Pancreas (tissue), 10 donors: ENCODE results near the gene CFAP74. TPM values are rescaled to one million over a fixed set of nuclear protein-coding genes. Genes with fewer than 3 reads are reported as not detected.

ENCODE experiments used
- ATAC-seq, 4 donors: fragments of 200-7000 bp; cut with Tn5 transposase; one replicate each; pipeline versions ENCODE4 v1.8.0 to v1.9.1; 2020; ENCODE audit warnings: mild to moderate bottlenecking in 4 of 4, moderate library complexity in 4 of 4
- DNase-seq, 6 donors: peaks; one replicate each; pipeline ENCODE4 v3.0.0-alpha.2; 2020
- FAIRE-seq: peaks from 2 replicates; lab custom pipeline; 2012; peaks lifted over from hg19 to GRCh38; lab: Jason Lieb, UNC
- H3K27ac ChIP-seq, 4 donors: fragments of 200-600 bp; sonication (generic); 1 replicate in 3 of 4; 2 replicates in 1 of 4; pipeline versions ENCODE4 v1.5.0 to v1.8.0; 2020
- H3K27me3 ChIP-seq, 4 donors: fragments of 200-600 bp; one replicate each; pipeline ENCODE4 v1.8.0; 2021
- H3K36me3 ChIP-seq, 3 donors: fragments of 200-600 bp; sonication (generic) in 1 of 3; one replicate each; pipeline versions ENCODE4 v1.5.0 to v1.8.0; 2020 to 2021
- H3K4me1 ChIP-seq, 3 donors: fragments of 200-600 bp; one replicate each; pipeline ENCODE4 v1.8.0; 2021
- H3K4me3 ChIP-seq, 4 donors: fragments of 200-600 bp; sonication (generic) in 2 of 4; one replicate each; pipeline versions ENCODE4 v1.5.0 to v1.8.0; 2020 to 2021
- H3K9me3 ChIP-seq, 4 donors: fragments of 200-600 bp; one replicate each; pipeline ENCODE4 v1.8.0; 2021
- WGBS, 2 donors: extraction: QIAGEN DNeasy Blood & Tissue Kit; methylation state at CpG; one replicate each; pipeline ENCODE4 v1.1.7; 2013; 5-methylcytosine and 5-hydroxymethylcytosine counted together
- intact Hi-C, 3 donors: fragments of 100-400 bp; cut with DNase I; formaldehyde crosslinking; loops; one replicate each; pipeline versions ENCODE4 v1.11.1 to v1.14.2; 2022
- polyA plus RNA-seq, 2 donors: library from polyadenylated mRNA; stranded (reverse); fragments of 200-250 nt; gene quantifications; one replicate each; pipeline ENCODE4 v1.2.3, GENCODE V29; 2013
- total RNA-seq, 6 donors: library from RNA; stranded (reverse); fragmentation: NEBNext Ultra II Directional in 4 of 6; extraction: Animal tissue kit (Norgen Biotek cat#: 25700) in 4 of 6; gene quantifications; one replicate each; pipeline versions ENCODE4 v1.2.1 to v1.2.4, GENCODE V29; 2021 to 2023
- TF ChIP-seq, protein P1 (sequence below), 4 donors: fragments of 200-600 bp; sonication (generic) in 3 of 4; IDR thresholded peaks; one replicate each; pipeline versions ENCODE4 v1.5.0 to v1.8.0; 2021; ENCODE audit warnings: antibody characterized with exemption in 4 of 4
- donor health status: healthy with polysubstance abuse.
- donor health status: DM: no; HTN: no; CAD: no; lungs with moderate emphysema.
- donor health status: DM: no; HTN: no; CAD: no.
- donor health status: control.
- donor health status: control.
- donor health status: Bipolar disorder and iron deficiency.
- donor health status: DM: yes; HTN: yes; CAD: no.
- donor health status: DM: no; HTN: no; CAD: no.
- donor health status: DM: no; HTN: no; CAD: no.
- donor health status: DM: yes; HTN: yes; CAD: no.

Gene CFAP74
- total and polyA plus RNA-seq, 8 donors, result 0.08 to 0.16 TPM; not detected in 6

GRCh38 chr1:1910033-1910465 lies 93.5 kb downstream of the CFAP74 start:
- Histone ChIP-seq H3K36me3 (no peaks in the 10 kb centered on the region), H3K4me1 (peaks cover under 1 to 19% (median 12%) of the 10 kb centered on the region in 3 donors), H3K27ac (peak overlapping the region in 1 of 4 donors; percentile 74), H3K27me3 (no peaks in the 10 kb centered on the region), H3K9me3 (no peaks in the 10 kb centered on the region), H3K4me3 (peak overlapping the region in 1 of 4 donors; percentile 65)
- 83 to 85% methylated on average over 6 of the region's 6 CpGs for WGBS, 2 donors
- ATAC-seq (no peak), DNase-seq (peak in 2 of 6 donors; percentile 13 to 18), FAIRE-seq (no peak)
- TF ChIP-seq, protein P1, sequence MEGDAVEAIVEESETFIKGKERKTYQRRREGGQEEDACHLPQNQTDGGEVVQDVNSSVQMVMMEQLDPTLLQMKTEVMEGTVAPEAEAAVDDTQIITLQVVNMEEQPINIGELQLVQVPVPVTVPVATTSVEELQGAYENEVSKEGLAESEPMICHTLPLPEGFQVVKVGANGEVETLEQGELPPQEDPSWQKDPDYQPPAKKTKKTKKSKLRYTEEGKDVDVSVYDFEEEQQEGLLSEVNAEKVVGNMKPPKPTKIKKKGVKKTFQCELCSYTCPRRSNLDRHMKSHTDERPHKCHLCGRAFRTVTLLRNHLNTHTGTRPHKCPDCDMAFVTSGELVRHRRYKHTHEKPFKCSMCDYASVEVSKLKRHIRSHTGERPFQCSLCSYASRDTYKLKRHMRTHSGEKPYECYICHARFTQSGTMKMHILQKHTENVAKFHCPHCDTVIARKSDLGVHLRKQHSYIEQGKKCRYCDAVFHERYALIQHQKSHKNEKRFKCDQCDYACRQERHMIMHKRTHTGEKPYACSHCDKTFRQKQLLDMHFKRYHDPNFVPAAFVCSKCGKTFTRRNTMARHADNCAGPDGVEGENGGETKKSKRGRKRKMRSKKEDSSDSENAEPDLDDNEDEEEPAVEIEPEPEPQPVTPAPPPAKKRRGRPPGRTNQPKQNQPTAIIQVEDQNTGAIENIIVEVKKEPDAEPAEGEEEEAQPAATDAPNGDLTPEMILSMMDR (IDR thresholded peaks at IDR 0.05), result no peak
- intact Hi-C loops, result no loop called here

GRCh38 chr1:1908506-1908791 lies 95.1 kb downstream of the CFAP74 start:
- DNase-seq (peak in 2 of 6 donors; percentile 54 to 90), ATAC-seq (peak; percentile 4 to 35 (median 8)), FAIRE-seq (no peak)
- Histone ChIP-seq H3K27ac (peak overlapping the region; percentile 63 to 88 (median 80)), H3K27me3 (no peaks in the 10 kb centered on the region), H3K4me1 (peaks cover 0 to 9% (median 3%) of the 10 kb centered on the region in 3 donors), H3K36me3 (no peaks in the 10 kb centered on the region), H3K4me3 (peak overlapping the region; percentile 35 to 65 (median 53)), H3K9me3 (no peaks in the 10 kb centered on the region)
- intact Hi-C loops, result no loop called here
- TF ChIP-seq, protein P1 (IDR thresholded peaks at IDR 0.05), result no peak
- WGBS, 2 donors, result 3 to 7% methylated on average over 20 to 21 of the region's 21 CpGs

- Histone ChIP-seq H3K27ac (no peak overlapping the region), H3K4me3 (no peak overlapping the region), H3K27me3 (no peaks in the 10 kb centered on the region), H3K9me3 (no peaks in the 10 kb centered on the region), H3K4me1 (peaks cover 0 to 9% (median 3%) of the 10 kb centered on the region in 3 donors), H3K36me3 (no peaks in the 10 kb centered on the region)
- TF ChIP-seq, protein P1 (IDR thresholded peaks at IDR 0.05), result no peak
- ATAC-seq, result no peak
- 70 to 76% methylated on average over 8 of the region's 8 CpGs for WGBS, 2 donors
- FAIRE-seq, result no peak
- DNase-seq, result peak in 5 of 6 donors; percentile 41 to 84 (median 61)
- intact Hi-C loops, result no loop called here
Observed at GRCh38 chr1:1907098-1907736, 96.4 kb downstream of the CFAP74 start.

DNA sequence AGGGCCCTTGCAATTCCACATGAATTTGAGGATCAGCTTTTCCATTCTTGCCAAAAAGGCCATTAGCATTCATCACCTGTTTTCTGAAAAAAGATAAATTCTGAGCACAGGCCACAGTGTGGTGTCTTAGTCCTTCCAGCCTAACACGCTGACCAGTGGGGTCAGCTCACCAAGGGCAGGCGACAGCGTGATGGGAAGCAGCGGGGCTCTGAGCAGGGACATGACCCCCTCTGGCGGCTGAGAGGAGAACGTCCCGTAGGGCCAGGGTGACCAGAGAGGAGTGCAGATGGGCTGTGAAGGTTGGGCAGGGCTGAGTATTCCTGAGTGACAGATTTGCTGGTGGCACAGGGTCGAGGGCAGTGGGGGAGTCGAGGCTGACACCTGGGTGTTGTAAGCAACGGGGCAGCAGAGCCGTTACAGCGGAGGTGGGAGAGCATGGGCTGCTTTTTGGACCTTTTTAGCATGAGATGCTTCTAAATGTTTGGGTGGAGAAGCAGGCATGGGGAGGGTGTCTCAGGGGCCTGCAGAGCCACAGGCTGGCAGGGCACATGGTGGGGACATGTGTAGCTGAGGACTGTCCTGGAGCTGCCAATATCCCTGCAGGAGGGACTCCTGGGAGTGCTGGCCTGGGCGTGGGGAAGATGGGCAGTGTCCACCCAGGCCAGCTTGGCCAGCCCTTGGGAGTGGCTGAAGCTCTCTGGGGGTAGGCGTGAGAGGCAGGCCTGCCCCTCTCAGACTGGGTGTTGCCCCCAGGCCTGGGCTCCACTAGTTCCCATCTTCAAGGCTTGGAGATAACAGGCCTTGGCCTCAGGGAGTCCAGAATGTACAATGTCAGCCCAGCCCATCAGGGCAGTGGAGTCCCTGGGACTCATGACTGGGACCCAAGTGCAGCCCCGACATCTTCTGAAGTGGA lies 97.1 kb downstream of the CFAP74 start:
- ATAC-seq (peak; percentile 42 to 72 (median 66)), FAIRE-seq (no peak), DNase-seq (peak; percentile 73 to 92 (median 84))
- H3K9me3 ChIP-seq, result no peaks in the 10 kb centered on the region
- H3K36me3 ChIP-seq, result no peaks in the 10 kb centered on the region
- 20% methylated on average over 15 of the region's 15 CpGs for WGBS, 2 donors
- TF ChIP-seq, protein P1 (IDR thresholded peaks at IDR 0.05), result peak; percentile 61 to 86 (median 84)
- H3K4me3 ChIP-seq, result no peak overlapping the region
- H3K27ac ChIP-seq, result no peak overlapping the region
- H3K27me3 ChIP-seq, result no peaks in the 10 kb centered on the region
- peaks cover 0 to 9% (median 3%) of the 10 kb centered on the region in 3 donors for H3K4me1 ChIP-seq
- intact Hi-C loops, result no loop called here
